HG03565 (cell line): ENCODE data around the gene TEX30.

Experiments
- ATAC-seq: cut with Tn5 transposase; IDR thresholded peaks from one replicate; pipeline ENCODE4 v1.9.1; 2021; ENCODE audit warnings: mild to moderate bottlenecking, moderate library complexity; ENCODE audit not compliant: unreplicated experiment

Gene TEX30

GRCh38 chr13:102721800-102722231 is 51.8 kb downstream of the TEX30 start:
- no peak for ATAC-seq

- no peak for ATAC-seq
Observed at GRCh38 chr13:102718746-102719145, 54.8 kb downstream of the TEX30 start.
